Gastroesophageal sphincter (tissue), 3 donors: ENCODE measurements around the gene TMEM144.

ENCODE experiments used
- CTCF ChIP-seq, 4 experiments: fragments of 200-600 bp in 2 of 4; fragments of 450-650 bp in 2 of 4; sonication (generic) in 1 of 4; IDR thresholded peaks; one replicate each; pipeline ENCODE4 v1.5.1; 2017 to 2019; ENCODE audit warnings: antibody characterized with exemption in 4 of 4, mild to moderate bottlenecking in 2 of 4, moderate library complexity in 2 of 4
- POLR2A ChIP-seq, 2 donors: fragments of 450-650 bp; IDR thresholded peaks; one replicate each; pipeline ENCODE4 v1.6.1; 2017; ENCODE audit warnings: antibody characterized with exemption in 2 of 2, mild to moderate bottlenecking in 2 of 2, moderate library complexity in 1 of 2
- POLR2AphosphoS5 ChIP-seq: sonication (generic); formaldehyde crosslinking; IDR thresholded peaks from one replicate; pipeline ENCODE4 v1.6.1; 2017; ENCODE audit warnings: antibody characterized with exemption

- TF ChIP-seq CTCF (IDR thresholded peaks at IDR 0.05), result no peak
- no peak for TF ChIP-seq POLR2A (IDR thresholded peaks at IDR 0.05)
- no peak for TF ChIP-seq POLR2AphosphoS5
Measured at GRCh38 chr4:158168606-158169005, 41.7 kb upstream of the TMEM144 start.
